GM19240 (cell line): ENCODE data around the gene PARS2.

Source experiments
- DNase-seq: peaks from one replicate; pipeline ENCODE4 v3.0.0; 2011; ENCODE audit warnings: low spot score; ENCODE audit not compliant: insufficient read length

The PARS2 gene

DNA sequence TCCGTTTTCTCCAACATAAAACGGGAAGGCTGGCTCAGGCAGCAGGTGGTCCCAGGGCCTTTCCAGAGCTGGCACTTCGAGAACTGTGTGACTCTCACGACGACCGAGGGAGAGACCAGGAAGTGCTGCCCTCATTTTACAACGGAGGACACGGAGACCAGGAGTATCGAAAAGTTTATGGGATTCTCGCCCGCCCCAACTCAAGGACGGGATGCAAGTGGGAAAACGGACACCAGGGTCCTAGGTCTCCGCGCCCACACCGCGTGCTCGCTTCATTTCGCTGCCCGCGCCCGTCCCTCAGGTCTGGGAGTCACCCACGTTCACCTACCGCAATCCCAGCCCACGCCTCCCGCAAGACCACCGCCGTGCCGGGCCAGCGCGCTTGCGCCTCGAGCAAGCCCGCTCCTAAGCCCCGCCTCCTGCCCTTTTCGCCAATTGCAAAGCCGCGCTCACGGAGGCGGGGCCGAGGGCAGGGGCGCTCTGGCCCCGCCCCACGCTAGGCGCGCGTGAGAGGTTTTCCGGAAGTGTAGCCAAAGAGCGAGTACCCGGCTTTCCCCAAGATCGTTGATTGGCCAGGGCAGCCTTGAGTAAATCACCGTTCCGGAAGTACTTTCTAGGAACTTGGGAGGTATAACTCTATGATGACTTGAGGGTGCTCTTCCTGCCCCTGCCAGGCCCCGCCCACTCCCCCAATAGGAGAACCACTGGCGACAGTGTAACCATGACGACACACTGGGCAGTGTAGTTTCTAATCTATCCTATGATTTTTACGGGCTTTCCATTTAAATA lies at the start of gene PARS2:
Gene PARS2, minus strand, starts transcription at position 391 of the 789 bp plus-strand sequence. CDS start 5,362 bp downstream, outside the sequence.
- DNase-seq = peak; percentile 99

DNA sequence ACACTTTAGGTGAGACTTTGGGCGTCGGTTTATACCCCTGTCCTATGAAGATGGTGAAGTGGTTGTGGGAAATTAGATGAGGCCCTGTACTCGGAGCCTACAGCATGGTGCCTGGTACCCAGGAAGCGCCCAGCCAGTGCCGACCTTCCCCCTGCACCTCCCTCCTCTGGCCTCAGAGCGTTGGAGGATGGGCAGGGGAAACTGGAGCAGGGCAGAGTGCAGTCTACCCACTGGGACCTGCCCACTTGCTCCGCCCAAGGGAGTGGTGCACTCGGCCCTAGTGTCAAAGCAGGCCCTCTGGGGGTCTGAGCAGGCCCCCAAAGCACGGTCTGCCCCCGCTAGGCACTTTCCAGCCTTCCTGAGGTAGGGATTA lies 49.8 kb upstream of the PARS2 start:
- no peak for DNase-seq

DNA sequence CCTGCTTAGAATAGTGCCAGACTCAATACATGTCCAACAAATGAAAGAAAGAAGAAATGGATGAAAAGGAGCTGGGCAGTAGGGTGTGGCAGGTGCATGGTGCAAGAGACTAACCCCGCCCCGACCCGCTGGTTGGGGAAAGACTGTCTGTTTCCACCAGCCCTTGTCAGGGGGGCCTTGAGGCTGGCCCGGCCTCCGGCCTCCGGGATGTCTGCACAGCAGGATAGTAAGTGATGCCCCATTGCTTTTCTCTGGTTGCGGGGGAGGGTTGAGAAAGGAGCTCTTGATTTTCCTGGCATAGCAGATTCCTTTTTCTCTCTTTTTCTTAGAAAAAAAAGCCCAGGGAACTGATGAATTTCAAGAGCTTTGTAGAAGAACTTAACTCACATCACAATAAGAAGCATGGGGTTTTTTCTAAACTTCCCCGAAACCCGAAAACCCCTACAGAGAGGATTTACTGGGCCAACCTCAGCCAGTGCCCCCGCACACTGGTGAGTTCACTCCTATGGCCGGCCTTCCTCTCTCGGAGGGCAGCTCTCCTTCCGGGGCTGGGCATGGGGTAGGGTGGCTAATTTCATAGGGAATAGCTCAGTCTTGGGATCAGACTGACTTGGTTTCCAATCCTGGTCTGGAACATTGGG lies 49.3 kb upstream of the PARS2 start:
- no peak for DNase-seq

DNA sequence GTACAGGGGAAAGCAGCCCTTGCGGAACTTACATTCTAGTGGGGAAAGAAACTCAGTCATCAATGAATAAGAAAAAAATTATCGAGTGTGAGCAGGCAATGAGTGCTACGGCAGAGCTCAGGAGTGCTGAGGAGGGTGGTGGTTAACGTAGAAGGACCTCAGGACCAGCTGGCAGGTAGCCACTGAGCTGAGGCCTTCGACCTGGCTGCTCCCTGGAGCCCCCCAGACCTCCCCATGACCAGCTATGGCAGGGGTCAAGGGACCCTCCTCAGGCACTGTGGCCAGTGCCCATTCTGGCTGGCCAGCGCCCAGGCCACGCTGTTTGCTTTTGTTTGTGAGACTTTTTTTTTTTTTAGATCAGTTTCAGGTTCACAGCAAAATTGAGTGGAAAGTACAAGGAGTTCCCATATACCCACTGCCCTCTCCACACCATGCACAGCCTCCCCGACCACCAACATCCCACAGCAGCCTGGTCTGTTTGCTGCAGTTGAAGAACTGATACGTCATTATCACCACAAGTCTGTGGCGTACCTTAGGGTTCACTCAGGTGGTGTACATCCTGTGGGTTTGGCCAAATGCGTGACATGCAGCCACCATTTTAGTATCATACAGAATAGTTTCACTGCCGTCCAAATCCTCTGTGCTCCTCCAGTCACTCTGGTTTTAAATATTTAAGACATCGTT lies 48.6 kb upstream of the PARS2 start:
- DNase-seq = no peak

DNA sequence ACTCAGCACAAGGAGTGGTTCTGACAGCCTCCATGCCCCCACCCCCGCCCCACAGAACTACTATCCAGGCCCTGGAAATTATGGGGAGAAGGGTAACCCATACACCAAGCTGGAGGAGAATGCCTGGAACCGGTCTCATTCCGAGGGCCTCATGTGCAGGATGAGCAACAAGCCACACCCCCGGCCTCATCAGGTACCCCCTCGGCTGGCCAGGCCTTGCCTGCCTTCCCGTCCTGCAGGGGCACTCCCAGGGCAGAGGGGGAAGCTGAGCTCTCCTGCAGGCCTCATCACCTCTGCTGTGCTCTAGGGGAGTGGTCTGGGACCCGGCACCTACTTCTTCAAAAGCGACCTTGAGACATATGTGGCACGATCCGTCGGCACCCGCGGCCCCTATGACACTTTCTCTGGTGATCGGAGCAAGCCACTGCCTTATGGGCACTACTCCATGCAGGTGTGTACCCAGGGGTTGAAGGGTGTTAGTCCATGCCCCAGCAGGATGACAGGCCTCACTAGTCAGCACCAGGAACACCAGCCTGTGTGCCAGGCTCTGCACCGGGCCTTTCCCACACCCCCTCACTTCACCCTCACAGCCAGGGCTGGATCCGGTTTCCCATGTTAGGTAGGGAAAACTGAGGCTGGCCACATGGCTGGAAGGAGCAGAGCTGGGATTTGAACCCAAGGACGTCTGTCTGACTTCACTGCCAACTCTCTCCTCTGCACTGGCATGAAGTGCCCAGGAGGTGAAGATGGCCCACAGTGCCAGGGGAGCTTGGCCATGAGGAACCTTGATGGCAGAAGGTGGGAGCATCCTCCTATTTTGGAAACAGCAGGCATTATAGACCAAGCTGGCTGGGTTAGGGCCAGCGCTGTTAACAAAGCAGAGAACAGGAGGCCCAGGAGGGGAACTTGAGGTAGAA lies 47.7 kb upstream of the PARS2 start:
- no peak for DNase-seq

DNA sequence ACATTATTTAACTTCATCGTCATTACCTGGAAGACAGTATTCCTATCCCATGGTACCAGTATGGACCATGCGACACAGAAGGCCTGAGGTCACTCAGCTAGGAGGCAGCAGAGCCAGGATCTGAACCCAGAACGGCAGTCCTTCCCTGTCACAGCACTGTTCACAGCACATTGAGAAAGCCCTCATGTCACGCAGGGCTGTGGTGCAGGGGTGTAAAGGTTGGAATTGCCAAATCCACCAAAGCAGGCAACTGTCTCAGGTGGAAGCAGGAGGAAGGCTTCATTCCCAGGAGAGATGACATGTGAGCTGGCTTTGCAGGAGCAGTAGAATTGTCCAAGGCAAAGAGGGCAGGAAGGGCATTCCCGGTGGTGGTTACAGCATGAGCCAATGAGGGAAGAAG lies 46.7 kb upstream of the PARS2 start:
- DNase-seq = no peak

DNA sequence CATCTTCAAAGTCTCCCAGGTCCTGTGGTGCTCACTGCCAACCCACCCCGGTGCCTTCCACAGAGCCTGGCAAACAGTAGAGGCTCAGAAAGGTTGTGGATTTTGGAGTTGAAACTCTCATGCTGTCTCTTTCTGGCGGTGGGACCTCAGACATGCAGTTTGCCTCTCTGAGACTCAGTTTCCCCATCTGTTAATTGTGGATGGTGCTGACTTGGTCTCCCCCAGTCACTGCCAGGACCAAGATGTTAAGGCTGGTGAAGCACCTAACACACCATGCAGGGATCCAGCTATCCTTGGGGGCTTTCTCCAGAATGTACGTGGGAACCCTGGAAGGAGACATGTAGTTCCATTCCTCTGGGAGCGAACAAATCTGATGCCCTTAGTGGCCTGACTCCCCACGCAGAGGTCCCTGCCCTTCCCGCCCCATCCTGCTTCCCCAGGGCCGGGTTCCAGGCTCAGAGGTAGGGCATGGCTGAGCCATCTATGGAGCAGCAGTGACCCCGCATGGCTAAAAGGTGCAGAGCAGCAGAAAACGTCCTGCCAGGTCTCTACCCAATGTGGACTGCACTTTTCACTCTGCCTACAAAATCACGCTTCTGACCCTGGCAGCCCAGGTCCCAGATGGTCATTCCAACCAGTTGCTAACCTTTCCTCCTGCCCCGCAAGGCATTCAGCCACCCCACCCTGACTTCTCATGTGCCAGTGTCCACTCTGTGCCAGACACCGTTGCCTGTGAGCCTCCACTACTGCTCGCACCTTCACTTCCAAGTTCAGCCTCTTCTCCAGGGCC lies 46.0 kb upstream of the PARS2 start:
- DNase-seq = peak; percentile 89

DNA sequence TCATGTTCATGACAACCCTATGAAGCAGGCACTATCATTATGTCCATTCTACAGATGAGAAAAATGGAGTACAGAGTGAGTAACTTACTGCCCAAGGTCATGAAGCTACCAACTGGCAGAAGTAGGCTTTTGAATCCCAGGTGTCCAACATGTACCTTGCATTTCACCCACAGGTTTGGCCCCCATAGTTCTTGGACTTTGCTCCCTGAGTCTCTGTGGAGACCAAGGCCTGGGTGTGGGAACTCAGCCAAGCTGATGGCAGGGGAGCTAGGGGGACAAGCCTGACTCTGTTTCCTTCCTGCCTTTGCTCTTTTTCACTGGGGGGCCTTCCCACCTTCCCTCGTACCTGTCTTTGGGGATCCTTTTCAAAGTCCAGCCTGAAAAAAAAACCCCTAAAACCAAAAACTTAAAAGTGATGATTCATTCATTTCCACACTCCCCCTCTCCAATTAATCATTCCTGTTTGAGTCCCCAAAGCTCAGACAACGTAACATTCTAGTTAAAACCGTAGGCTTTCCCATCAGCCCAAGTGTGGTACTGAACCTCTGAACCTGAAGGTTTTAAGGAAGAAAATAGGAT lies 45.3 kb upstream of the PARS2 start:
- no peak for DNase-seq

DNA sequence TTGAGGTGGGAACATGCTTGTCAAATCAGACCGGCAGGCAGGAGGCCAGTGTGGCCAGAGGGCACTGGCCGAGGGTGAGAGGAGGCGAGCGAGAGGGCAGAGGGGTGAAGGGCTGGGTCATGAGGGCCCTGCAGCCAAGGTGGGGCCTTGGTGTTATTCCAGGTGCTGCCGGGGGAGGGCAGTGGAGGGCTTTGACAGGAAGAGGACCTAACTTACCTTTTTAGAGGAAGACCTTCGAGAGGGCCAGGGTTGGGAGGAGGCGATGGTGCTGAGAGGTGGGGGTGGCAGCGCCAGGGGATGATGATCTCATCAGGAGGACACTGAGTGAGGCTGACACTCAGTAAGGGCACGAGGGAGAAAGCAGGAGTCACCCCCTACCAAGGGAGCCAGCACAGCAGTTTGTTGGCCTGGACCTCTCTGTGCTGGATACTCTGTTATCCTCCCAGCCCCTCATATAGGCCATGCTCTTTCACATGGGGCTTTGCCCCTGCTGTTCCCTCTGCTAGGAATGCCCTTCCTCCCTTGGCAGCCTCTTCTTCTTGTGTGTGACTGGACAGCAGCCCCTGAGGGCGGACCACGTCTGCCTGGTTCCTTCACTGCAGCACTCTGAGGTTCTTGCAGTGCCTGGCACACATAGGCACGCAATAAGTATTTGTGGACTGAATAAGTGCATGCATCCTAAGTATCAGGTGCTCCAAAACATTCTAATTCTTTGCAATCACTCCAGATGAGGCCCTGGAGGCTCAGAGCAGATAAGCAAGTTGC lies 44.3 kb upstream of the PARS2 start:
- no peak for DNase-seq

DNA sequence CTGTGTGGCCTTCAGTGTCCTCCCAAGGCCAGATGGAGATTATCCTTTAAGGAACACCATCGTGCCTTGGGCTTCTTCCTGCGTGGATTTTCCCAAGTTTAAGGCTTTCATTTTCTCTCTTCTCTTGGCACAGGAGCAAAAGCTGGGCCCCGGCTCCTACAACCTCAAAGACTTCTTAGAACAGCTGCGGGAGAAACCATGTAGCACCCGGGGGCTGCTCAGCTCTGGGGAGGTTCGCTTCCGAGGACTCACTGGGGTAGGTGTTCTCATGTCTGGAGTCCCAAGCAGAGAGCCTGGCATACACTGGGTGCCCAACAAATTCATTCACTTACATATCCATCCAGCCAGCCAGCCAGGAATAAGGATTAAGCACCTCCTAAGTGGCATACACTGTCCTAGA lies 43.4 kb upstream of the PARS2 start:
- no peak for DNase-seq

DNA sequence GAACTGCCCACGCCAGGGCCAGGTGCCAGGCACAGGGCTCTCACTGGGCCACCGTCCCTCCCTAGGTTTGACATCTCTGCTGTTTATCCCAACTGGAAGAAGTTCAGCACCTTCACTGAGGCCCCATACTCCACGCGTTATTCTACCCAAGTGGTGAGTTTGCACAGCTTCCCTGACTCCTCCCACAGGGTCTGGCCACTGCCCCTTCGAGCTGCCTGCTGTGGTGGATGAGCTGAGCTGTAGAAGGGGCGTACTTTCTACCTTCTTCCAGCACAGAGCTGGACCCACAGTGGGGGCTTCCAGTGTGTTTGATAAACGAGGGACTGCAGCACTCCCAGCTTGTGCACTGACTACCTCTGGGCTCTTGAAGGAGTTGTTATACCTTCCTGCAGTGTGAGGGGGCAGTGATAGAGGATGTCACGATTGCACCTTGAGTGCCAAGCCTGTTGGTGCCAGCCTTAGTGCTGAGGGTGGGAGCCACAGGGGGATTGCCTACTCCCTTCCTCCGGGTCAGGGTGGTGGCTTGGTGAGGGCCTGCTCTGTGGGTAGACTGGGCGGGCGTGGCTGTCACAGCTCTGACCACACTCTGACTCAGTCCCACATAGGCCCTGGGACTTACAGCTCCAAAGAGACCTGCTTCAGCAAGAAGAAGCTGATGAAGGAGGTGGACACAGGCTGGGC lies 42.7 kb upstream of the PARS2 start:
- DNase-seq = no peak

DNA sequence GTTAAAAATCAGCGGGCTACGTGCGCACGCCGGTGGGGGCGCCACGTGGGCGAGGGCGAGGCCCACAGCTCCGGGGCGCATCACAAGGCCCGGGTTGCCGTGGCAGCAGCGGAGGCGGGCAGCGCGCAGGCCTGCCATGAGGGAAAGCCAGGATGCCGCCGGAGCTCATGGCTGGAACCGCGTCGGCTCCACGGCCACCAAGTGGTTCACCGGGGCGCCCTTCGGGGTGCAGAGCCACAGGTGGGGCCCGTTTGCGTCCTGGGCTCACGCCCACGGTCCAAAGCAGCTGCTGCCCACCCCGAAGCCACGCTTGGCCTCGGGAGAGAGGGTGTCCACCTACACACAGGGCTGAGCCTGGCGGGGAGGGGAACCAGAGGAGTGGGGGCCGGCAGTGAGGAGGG lies 41.7 kb upstream of the PARS2 start:
- DNase-seq = no peak

DNA sequence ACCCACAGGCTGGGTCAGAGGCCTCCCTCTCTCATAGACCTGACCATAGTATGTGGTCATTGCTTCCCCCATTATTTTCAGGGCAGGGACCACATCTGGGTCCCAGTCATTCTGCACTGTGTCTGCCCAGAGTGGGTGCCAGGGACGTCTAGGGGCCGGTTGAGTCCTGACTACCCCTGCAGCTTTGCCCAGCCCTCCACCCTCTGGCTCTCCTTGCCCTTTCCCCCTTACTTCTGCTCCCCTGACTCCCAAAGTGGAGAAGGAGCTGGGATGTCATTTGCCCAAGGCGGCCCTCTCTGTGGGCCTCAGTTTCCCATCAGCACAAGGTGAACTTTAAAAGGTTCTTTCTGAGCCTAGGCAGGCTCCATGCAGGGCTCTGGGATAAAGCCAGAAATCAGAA lies 41.1 kb upstream of the PARS2 start:
- DNase-seq = no peak

DNA sequence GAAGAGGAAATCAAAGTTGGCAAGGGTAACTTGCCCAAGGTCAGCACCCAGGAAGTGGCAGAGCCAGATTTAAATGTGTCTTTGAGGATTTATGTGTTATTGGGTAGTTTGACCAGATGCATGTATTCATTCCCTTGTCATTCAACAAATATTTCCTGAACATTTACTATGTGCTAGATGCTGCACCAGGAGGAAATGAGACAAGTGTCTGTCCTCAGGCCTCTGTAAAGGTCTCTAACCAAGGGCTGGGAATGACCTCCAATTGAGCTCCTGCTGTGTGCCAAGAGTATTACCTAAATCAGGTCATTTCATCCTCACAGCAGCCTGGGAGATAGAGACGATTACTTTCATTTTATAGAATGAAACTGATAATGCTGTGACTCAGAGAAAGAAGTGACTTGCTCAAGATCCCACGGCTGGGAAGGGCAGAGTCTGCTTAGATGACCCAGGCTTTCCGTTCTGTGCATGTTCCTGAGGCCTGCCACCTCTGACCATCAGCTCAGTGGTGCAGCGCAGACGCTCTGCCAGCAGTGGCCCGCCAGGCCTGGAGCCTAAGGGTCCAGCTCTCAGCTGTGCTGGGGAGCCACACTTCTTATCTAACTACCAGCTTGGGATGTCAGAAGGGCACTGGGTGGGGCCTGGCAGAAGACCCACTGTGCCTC lies 40.3 kb upstream of the PARS2 start:
- no peak for DNase-seq

DNA sequence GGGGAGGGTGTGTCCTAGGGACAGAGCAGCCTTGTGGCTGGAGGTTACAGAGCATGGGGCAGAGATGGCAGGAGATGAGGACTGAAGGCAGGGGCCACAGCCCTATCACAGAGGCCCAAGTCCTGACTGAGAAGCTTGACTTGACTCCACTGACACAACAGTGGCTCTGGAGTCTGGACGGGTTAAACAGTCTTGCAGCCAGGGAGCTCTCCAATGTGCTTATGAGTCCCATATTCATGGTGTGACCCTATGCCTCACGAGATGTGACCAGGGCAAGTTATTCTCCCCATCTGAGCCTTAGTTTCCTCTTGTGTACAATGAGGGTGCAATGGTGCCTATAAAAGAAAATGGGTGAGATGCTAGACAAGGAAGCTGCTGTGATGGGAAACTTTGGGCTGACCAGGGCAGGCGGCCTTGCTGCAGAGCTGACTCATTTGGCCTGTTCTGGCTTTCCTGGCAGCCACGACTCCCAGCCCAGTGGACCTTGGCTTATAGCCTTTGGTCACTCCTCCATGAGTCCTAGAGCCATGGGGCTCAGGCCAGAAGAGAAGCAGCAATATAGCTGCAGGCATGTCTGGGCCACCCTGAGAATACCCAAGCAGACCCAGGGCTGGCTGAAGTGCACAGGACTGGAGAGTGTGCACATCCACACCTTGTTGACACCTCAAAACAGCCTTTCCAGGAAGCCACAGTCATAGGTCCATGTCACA lies 39.6 kb upstream of the PARS2 start:
- DNase-seq = no peak

DNA sequence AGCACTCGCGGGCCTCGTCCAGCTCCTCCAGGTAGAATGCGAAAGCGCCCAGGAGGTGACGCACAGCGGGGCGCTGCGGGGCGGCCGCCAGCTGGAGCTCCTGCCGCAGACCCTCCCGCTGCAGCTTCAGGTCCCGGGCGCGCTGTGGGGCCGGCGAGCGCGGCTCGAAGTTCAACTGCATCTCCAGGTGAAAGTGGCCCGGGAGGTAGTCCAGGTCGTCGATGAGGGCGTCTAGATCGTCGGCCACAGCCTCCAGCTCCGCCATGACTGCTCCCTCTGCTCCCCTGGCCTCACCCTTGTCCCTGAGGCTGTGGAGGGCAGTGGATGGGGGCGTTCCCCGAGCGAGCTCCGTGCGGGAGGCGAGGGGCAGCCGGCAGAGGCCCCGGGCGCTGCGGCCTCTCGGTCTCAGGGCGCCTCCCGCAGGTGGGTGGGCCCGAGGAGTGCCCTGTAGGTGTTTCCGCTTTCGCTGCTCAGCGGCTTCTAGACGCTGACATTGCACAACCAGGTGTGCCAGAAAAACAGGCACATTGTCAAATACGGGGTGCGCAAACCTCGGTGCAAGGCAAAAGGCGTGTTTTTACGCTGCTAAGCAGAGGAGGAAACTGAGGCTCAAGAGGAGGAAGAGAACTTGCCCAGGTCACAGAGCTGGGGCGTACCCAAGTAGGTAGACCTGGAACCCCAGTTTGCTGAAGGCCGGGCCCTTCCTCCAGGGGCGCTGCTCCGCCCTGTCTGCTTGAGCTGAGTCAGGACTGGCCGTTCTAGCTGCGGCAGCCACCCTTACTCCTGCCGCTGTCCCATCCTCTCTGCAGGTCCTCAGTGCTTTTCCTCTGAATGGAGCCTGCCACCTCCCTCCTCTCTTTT lies 36.8 kb upstream of the PARS2 start, which contains the start of gene TTC22:
Gene TTC22, minus strand, starts transcription at position 425 of the 861 bp plus-strand sequence. Its CDS starts 160 bp downstream, at position 265.
- peak; percentile 91 for DNase-seq
